ENCODE data around the gene THSD7B.
"Not testable (repeated sequence)": the region's sequence is repeated elsewhere in the genome, so short reads cannot be mapped to it uniquely, and the experiment has no call there.

The THSD7B gene

DNA sequence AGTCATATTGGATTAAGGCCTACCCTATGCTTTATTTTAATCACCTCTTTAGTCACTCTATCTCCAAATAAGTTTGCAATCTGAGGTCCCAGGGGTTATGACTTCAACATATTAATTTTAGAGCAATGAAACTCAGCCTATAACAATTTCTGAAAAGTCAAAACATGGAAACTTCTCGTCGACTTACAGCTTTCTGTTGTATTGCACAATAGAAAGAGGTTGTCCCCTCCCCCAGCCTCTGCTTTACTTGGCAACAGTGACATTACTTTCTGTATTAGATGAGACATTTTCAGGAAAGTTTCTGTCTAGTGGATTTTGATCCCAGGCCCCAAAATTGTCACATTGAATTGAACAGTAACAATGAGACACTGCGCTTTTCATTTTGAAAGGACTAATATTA is 326.4 kb downstream of the THSD7B start:
- DNase-seq, result no peak
- CTCF ChIA-PET, result no interaction called here
- no peaks in the 10 kb centered on the region for H3K27me3 Mint-ChIP-seq
- no peak overlapping the region for H3K27ac Mint-ChIP-seq
- H3K4me3 Mint-ChIP-seq, result no peak overlapping the region
- H3K9me3 Mint-ChIP-seq, result peaks cover 2% of the 10 kb centered on the region
- no peaks in the 10 kb centered on the region for H3K36me3 Mint-ChIP-seq
- no peaks in the 10 kb centered on the region for H3K4me1 Mint-ChIP-seq

DNA sequence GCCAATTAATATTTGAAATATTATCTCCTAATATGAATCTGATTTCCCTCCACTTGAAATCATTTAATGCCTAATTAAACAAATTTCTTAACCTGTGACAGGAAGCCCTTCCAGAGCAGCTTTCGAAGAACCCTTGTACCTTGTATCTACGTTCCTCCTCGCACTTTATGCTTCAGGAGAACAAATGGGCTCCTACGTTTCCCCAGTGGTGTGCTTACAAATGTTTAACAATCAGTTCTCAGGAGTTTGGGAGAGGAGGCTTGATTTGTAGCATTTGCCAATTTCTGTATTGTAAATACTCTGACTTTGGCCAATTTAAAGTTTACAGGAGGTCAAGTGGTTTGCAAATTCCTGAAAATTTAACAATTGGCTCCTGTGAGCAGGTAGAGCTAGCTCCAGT is 327.8 kb downstream of the THSD7B start:
- Mint-ChIP-seq H3K4me1 (no peaks in the 10 kb centered on the region), H3K4me3 (no peak overlapping the region), H3K9me3 (peaks cover 2% of the 10 kb centered on the region), H3K27me3 (no peaks in the 10 kb centered on the region), H3K27ac (no peak overlapping the region), H3K36me3 (no peaks in the 10 kb centered on the region)
- no peak for DNase-seq
- CTCF ChIA-PET, result no interaction called here

DNA sequence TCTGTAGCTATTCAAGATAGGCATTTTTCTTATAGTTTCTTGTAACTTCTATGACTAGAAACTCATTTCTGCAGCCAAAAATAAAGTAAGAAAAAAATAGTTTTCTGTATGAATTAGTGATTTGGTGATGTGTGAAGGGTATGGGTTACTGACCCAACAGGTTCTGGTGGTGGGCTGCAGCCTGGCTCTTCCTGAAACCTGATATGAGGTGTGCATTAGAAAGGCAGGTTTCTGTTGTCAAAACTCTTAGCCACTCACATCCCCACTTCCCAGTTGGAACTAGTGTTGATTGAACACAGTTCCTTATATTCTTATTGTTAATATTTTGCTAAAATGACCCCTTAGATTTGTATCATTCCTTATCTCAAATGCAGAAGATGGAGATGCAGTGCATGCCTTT is 330.8 kb downstream of the THSD7B start:
- CTCF ChIA-PET, result no interaction called here
- no peak overlapping the region for H3K4me3 Mint-ChIP-seq
- no peak overlapping the region for H3K27ac Mint-ChIP-seq
- H3K9me3 Mint-ChIP-seq, result peaks cover 3% of the 10 kb centered on the region
- H3K27me3 Mint-ChIP-seq, result no peaks in the 10 kb centered on the region
- no peaks in the 10 kb centered on the region for H3K4me1 Mint-ChIP-seq
- no peaks in the 10 kb centered on the region for H3K36me3 Mint-ChIP-seq
- no peak for DNase-seq

DNA sequence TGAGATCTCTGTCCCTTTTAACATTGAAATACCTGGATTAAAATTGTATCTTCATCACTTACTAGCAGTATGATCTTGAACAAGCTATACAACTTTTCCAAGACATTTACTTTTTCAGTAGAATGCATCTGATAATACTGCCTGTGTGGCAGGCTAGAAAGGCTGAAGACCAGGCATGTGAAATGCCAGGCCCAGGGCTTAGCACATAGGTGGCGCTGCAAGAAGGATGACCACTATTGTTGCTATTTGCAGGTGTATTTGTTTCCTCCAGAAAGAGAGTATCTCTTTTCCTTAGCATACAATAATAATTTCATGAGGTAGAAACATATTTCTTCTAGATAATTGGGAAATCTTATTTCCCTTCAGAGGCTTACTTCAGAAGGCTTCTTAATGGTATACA is 331.3 kb downstream of the THSD7B start:
- peaks cover 3% of the 10 kb centered on the region for H3K9me3 Mint-ChIP-seq
- no peak overlapping the region for H3K4me3 Mint-ChIP-seq
- H3K36me3 Mint-ChIP-seq, result no peaks in the 10 kb centered on the region
- no peaks in the 10 kb centered on the region for H3K27me3 Mint-ChIP-seq
- DNase-seq, result no peak
- CTCF ChIA-PET, result no interaction called here
- no peaks in the 10 kb centered on the region for H3K4me1 Mint-ChIP-seq
- no peak overlapping the region for H3K27ac Mint-ChIP-seq

DNA sequence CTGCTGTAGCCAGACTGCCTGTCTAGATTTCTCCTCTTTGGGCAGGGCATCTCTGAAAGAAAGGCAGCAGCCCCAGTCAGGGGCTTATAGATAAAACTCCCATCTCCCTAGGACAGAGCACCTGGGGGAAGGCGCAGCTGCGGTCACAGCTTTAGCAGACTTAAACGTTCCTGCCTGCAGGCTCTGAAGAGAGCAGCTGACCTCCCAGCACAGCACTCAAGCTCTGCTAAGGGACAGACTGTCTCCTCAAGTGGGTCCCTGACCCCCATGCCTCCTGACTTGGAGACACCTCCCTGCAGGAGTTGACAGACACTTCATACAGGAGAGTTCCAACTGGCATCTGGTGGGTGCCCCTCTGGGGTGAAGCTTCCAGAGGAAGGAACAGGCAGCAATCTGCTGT is 336.5 kb downstream of the THSD7B start:
- H3K36me3 Mint-ChIP-seq, DNase-seq, H3K4me1 Mint-ChIP-seq, H3K27ac Mint-ChIP-seq, H3K4me3 Mint-ChIP-seq, H3K27me3 Mint-ChIP-seq, H3K9me3 Mint-ChIP-seq, CTCF ChIA-PET: not testable (repeated sequence)

DNA sequence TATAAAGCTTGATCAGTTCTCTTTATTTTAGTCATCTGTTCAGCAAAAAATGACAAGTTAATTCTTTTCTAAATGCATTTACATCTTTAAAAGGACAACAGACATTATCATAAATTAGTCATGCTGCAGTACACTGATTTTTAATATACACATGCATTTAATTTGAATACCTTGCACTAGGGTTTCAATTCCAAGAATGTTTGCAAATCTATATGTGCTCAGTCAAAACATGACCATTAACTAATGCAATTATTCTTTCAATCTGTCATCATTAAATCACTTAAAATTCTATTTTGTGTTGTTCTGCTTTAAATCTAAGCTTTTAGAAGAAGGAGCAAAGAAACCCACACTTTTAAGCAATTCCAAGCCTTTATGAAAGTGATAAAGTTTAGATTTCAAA is 342.6 kb downstream of the THSD7B start:
- Mint-ChIP-seq H3K27ac (no peak overlapping the region), H3K36me3 (no peaks in the 10 kb centered on the region), H3K27me3 (no peaks in the 10 kb centered on the region), H3K9me3 (peaks cover 4% of the 10 kb centered on the region), H3K4me3 (no peak overlapping the region), H3K4me1 (no peaks in the 10 kb centered on the region)
- no peak for DNase-seq
- CTCF ChIA-PET, result no interaction called here

DNA sequence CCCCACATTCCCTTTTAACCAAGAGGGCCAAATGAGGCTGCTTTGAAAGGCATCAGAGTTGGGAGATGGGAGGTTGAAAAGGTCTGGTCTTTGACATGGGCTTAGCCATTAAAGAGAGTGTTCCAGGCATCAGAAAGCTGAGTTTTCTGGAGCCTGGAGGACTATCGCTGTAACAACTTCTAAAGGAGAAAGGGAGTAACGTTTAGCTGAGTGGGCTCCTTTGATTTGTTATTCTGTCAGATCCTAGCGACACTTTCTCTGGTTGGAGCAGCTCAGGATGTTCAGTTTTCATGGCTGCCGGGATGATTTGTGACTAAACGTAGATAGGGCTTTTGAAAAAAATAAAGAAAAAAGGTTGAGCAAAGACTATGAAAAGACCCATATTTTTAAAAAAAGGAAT is 346.6 kb downstream of the THSD7B start:
- Mint-ChIP-seq H3K27me3 (no peaks in the 10 kb centered on the region), H3K9me3 (no peaks in the 10 kb centered on the region), H3K27ac (no peak overlapping the region), H3K4me1 (no peaks in the 10 kb centered on the region), H3K36me3 (no peaks in the 10 kb centered on the region), H3K4me3 (no peak overlapping the region)
- DNase-seq, result no peak
- CTCF ChIA-PET, result no interaction called here

DNA sequence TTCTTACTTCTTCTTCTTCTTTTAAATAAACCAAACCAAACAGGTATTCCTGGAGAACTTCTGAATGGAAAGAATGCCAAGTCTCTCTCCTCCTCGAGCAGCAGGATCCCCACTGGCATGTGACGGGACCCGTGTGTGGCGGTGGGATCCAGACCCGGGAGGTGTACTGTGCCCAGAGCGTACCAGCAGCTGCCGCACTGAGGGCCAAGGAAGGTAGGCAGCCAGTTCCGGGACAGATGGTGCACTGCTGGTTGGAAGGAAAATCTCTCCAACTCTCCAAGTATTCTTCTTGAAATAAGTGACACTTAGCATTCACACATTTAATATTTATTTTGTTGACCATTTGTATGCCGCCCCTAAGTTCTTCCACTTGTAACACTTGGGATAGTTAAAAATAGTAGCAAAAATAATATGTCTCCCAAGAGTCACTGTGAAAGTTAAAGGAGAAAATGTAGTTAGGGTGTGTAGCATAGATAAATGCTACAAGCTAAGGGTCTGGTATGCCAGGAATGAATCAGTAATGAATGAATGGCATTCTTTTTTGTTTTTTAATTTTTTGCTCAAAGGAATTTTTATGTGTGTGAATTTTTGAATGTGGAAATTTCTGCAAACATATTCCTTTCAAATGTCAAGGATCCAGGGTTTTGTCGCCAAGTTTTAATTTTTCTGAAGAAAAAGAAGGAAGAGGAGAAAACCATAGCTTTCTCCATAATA is 349.9 kb downstream of the THSD7B start:
- CTCF ChIA-PET, result no interaction called here
- no peak overlapping the region for H3K4me3 Mint-ChIP-seq
- H3K36me3 Mint-ChIP-seq, result no peaks in the 10 kb centered on the region
- no peaks in the 10 kb centered on the region for H3K27me3 Mint-ChIP-seq
- no peaks in the 10 kb centered on the region for H3K9me3 Mint-ChIP-seq
- no peaks in the 10 kb centered on the region for H3K4me1 Mint-ChIP-seq
- no peak overlapping the region for H3K27ac Mint-ChIP-seq
- no peak for DNase-seq

DNA sequence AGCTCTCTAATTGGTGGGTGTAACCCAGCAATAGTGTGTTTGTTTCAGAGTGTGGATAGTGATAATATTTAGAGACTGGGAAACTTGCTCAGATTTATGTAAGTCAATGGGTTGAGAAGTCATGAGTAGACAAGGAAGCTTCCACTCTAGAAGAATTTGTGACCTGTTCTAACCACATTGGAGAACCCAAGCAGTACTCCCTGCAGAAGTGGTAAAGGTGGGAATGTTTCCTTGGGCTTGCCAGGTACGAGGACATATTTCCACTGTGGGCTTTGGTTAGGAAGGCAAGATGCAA is 350.4 kb downstream of the THSD7B start:
- CTCF ChIA-PET, result no interaction called here
- Mint-ChIP-seq H3K27ac (no peak overlapping the region), H3K9me3 (no peaks in the 10 kb centered on the region), H3K27me3 (no peaks in the 10 kb centered on the region), H3K4me1 (no peaks in the 10 kb centered on the region), H3K36me3 (no peaks in the 10 kb centered on the region), H3K4me3 (no peak overlapping the region)
- DNase-seq, result no peak

DNA sequence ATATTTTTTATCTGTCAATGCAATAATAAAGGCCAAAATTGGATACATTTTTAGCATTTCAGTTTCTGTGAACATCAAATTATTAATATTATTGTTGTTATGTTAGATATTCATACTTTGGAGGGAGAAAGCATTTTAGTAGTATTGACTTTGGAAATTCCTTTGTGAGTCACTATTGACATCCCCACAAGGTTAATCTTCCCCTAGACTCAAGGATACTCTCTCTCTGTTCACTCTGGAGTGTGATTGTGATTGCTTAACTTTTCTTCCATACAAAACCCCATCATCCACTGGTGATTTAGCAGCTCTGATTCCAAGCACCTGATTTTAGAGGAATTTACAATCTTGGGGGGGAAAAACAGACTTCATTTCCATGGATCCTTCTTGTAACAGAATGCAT is 352.0 kb downstream of the THSD7B start:
- CTCF ChIA-PET, result no interaction called here
- DNase-seq, result no peak
- no peak overlapping the region for H3K27ac Mint-ChIP-seq
- no peaks in the 10 kb centered on the region for H3K36me3 Mint-ChIP-seq
- H3K4me3 Mint-ChIP-seq, result no peak overlapping the region
- no peaks in the 10 kb centered on the region for H3K27me3 Mint-ChIP-seq
- H3K4me1 Mint-ChIP-seq, result no peaks in the 10 kb centered on the region
- no peaks in the 10 kb centered on the region for H3K9me3 Mint-ChIP-seq

DNA sequence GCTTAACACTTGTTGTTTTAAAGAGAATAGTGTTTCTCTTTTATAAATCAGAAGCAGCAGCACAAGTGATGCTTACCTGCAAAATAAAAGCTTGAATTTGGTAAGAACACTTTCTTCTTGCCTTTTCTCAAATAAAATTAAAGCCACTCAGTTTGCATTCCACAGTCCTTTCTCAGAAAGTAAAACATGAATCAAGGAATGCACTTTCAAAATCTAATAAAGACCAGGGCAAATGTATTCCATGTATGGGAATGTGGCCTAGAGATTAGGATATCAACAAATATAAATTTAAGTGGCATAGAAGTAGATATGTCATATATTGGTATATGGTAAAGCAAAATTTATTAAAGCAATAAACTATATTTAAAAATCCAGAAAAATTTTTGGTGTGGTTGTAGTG is 352.8 kb downstream of the THSD7B start:
- Mint-ChIP-seq H3K4me1 (no peaks in the 10 kb centered on the region), H3K9me3 (no peaks in the 10 kb centered on the region)

DNA sequence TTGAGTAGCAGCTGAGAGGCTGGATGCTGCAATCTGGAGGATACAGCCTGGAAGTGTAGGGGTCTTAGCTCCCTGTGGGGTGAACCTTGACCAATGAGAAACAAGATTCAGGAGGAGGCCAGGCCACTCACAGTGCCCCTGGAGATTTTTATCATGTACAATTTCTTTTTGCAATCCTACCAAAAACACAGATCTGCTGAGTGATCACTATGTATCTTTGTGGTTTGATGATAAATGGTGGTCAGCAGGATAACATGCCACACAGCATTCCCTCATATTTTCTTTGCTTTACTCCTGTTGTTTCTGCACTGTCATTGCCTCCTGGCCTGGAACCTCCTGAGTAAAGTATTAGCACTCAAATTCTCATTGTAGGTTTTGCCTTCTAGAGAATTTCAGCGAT is 357.9 kb downstream of the THSD7B start:
- CTCF ChIA-PET, result no interaction called here
- H3K27ac Mint-ChIP-seq, result no peak overlapping the region
- H3K4me3 Mint-ChIP-seq, result no peak overlapping the region
- no peaks in the 10 kb centered on the region for H3K4me1 Mint-ChIP-seq
- no peaks in the 10 kb centered on the region for H3K36me3 Mint-ChIP-seq
- DNase-seq, result no peak
- H3K9me3 Mint-ChIP-seq, result no peaks in the 10 kb centered on the region
- no peaks in the 10 kb centered on the region for H3K27me3 Mint-ChIP-seq

More for the DNA sequence above, 352.8 kb downstream of the THSD7B start:
- CTCF ChIA-PET, result no interaction called here
- no peak for DNase-seq
- Mint-ChIP-seq H3K36me3 (no peaks in the 10 kb centered on the region), H3K27me3 (no peaks in the 10 kb centered on the region), H3K4me3 (no peak overlapping the region), H3K27ac (no peak overlapping the region)

DNA sequence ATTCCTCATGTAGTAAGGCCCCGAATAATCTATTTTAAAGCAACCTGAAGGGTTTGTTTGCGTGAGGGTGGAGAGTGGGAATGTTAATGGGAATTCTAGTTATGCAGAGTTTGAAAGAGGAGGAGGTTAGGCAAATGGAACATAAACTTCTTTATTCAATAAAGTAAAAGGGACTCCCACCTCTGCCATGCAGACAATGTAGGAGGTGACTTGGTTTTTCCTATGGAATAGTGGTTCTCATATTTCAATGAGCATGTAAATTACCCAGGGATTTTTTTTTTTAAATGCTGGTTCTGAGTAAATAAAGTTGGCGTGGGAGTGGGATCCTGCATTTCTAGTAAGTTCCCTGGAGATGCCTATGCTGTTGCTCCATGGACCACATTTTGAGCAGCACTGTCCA is 367.9 kb downstream of the THSD7B start:
- CTCF ChIA-PET, result no interaction called here
- Mint-ChIP-seq H3K36me3 (no peaks in the 10 kb centered on the region), H3K4me1 (no peaks in the 10 kb centered on the region)

DNA sequence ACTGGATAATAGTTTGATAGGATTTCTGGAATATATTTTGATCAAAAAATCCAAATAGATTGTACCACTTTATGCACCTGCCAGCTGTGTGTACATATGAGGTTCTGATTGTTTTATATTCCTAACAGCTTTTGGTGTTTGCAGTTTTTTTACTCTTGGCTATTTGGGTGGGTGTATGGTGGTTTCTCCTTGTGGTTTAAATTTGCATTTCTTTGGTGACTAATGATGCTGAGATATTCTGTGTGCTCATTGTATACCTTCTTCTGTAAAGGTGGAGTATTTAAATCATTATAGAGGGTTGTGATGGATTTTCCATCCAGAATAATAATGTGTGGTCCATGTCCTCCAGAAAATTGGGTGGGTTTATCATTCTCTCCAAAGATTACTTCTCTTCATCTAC is 372.9 kb downstream of the THSD7B start:
- H3K27me3 Mint-ChIP-seq, result no peaks in the 10 kb centered on the region
- CTCF ChIA-PET, result no interaction called here
- H3K4me1 Mint-ChIP-seq, result no peaks in the 10 kb centered on the region
- no peak for DNase-seq
- H3K27ac Mint-ChIP-seq, result no peak overlapping the region
- H3K9me3 Mint-ChIP-seq, result peaks cover 1% of the 10 kb centered on the region
- H3K36me3 Mint-ChIP-seq, result no peaks in the 10 kb centered on the region
- no peak overlapping the region for H3K4me3 Mint-ChIP-seq

More for the DNA sequence above, 367.9 kb downstream of the THSD7B start:
- no peak overlapping the region for H3K27ac Mint-ChIP-seq
- H3K4me3 Mint-ChIP-seq, result no peak overlapping the region
- DNase-seq, result no peak
- no peaks in the 10 kb centered on the region for H3K27me3 Mint-ChIP-seq
- peaks cover 1% of the 10 kb centered on the region for H3K9me3 Mint-ChIP-seq

DNA sequence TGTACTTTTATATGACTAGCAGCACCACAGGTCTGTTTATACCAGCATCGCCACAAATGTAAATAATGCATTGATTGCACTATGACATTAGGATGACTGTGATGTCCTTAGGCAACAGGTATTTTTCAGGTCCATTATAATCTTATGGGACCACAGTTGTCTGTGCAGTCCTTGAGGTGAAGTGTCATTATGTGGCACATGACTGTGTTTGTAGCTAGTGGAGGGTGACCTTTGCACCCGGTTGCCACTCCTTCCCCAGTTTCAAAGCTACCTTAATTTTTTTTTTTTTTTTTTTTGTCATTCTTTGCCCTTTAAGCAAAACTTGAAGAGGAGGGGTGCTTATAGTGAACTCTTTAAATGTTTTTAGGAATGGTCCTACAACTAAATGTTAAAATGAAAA is 386.4 kb downstream of the THSD7B start:
- no peak overlapping the region for H3K27ac Mint-ChIP-seq
- no peaks in the 10 kb centered on the region for H3K27me3 Mint-ChIP-seq
- no peaks in the 10 kb centered on the region for H3K4me1 Mint-ChIP-seq
- no peak overlapping the region for H3K4me3 Mint-ChIP-seq
- H3K36me3 Mint-ChIP-seq, result no peaks in the 10 kb centered on the region
- CTCF ChIA-PET, result no interaction called here
- no peaks in the 10 kb centered on the region for H3K9me3 Mint-ChIP-seq
- DNase-seq, result no peak

DNA sequence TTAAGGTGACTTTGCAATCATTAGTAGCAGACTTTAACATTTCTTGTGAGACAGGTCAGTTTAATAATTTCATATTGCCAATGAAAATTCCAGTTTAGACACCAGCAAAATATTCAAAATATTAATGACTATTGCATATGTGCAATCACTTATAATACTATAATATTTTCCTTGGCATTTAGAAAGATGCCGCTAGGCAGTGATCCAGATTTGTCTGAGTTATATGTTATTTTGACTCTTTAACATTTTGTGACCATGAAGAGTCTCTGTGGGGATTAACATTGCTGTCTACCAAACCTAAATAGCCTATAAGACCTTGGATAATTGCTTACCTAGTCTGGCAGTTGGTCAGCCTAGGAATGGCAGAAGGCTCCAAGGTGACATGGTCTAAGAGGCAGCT is 389.6 kb downstream of the THSD7B start:
- Mint-ChIP-seq H3K9me3 (no peaks in the 10 kb centered on the region), H3K4me3 (no peak overlapping the region), H3K27me3 (no peaks in the 10 kb centered on the region), H3K36me3 (no peaks in the 10 kb centered on the region), H3K4me1 (no peaks in the 10 kb centered on the region), H3K27ac (no peak overlapping the region)
- CTCF ChIA-PET, result no interaction called here
- no peak for DNase-seq

Measured in activated naive CD4-positive, alpha-beta T cell treated with anti-CD3 and anti-CD28 coated beads, Interleukin-2, amount 10 ng/mL, durations not matched to agents 7 days and 5 days (primary cell).